Caco-2 (cell line): Measurements from ENCODE around the gene TAF3. TPM values are rescaled to one million over a fixed set of nuclear protein-coding genes. Genes with fewer than 3 reads are reported as not detected.
A peak's percentile ranks its signal among the peaks of the same experiment; 100 is the strongest.

Experiments
- Bru-seq: library from RNA; stranded (reverse); fragments of 400-500 nt; gene quantifications from one replicate; lab custom pipeline; 2021; lab: Mats Ljungman, UMichigan
- BruChase-seq, 2 experiments: library from RNA; stranded (reverse); fragments of 400-500 nt; gene quantifications; one replicate each; lab custom pipeline; 2021; lab: Mats Ljungman, UMichigan
- BruUV-seq: library from RNA; stranded (reverse); fragments of 400-500 nt; replicated peaks from 2 replicates; lab custom pipeline; 2021; lab: Mats Ljungman, UMichigan
- CTCF ChIA-PET: fragments of 300-600 bp; sonication (Branson Sonifier 250); formaldehyde crosslinking; loops from one replicate; lab custom pipeline; 2022; ENCODE audit warnings: antibody characterized with exemption; lab: Charles Lee
- POLR2A ChIA-PET: fragments of 300-600 bp; sonication (Branson Sonifier 250); formaldehyde crosslinking; loops from one replicate; lab custom pipeline; 2022; ENCODE audit warnings: antibody characterized with exemption; lab: Charles Lee
- DNase-seq, 2 experiments: peaks; one replicate each; pipeline versions ENCODE4 v3.0.0 to v3.0.0-alpha.2; 2020 to 2022
- H3K27me3 ChIP-seq: replicated peaks from 2 replicates; pipeline ENCODE4 v1.6.0; 2011; ENCODE audit warnings: low read length; ENCODE audit not compliant: control insufficient read depth, insufficient read depth
- H3K36me3 ChIP-seq: 2 replicates; pipeline ENCODE4 v1.5.1; 2011; ENCODE audit warnings: low read length; ENCODE audit not compliant: control insufficient read depth, insufficient read depth
- H3K4me1 ChIP-seq: fragments of 250-450 bp; sonication (Bioruptor Pico); 2 replicates; pipeline ENCODE4 v1.5.1; 2020; ENCODE audit warnings: mild to moderate bottlenecking
- H3K4me3 ChIP-seq: 2 replicates; pipeline ENCODE4 v1.5.1; 2011; ENCODE audit warnings: low read depth, mild to moderate bottlenecking, control low read depth, low read length
- H3K9me3 ChIP-seq: fragments of 250-450 bp; sonication (Bioruptor Pico); 2 replicates; pipeline ENCODE4 v1.5.1; 2020; ENCODE audit warnings: mild to moderate bottlenecking, moderate library complexity
- H3K27ac Mint-ChIP-seq: one replicate; pipeline ENCODE4 v1.8.0; 2022; ENCODE audit warnings: mixed read lengths; ENCODE audit not compliant: unreplicated experiment
- H3K27me3 Mint-ChIP-seq: one replicate; pipeline ENCODE4 v1.8.0; 2022; ENCODE audit warnings: mixed read lengths; ENCODE audit not compliant: insufficient read depth, unreplicated experiment
- H3K36me3 Mint-ChIP-seq: one replicate; pipeline ENCODE4 v1.8.0; 2022; ENCODE audit warnings: mild to moderate bottlenecking, mixed read lengths; ENCODE audit not compliant: insufficient read depth, unreplicated experiment
- H3K4me1 Mint-ChIP-seq: one replicate; pipeline ENCODE4 v1.8.0; 2022; ENCODE audit warnings: low read depth, mixed read lengths; ENCODE audit not compliant: unreplicated experiment
- H3K4me3 Mint-ChIP-seq: one replicate; pipeline ENCODE4 v1.8.0; 2022; ENCODE audit warnings: mild to moderate bottlenecking, moderate library complexity, mixed read lengths; ENCODE audit not compliant: unreplicated experiment
- H3K9me3 Mint-ChIP-seq: one replicate; pipeline ENCODE4 v1.8.0; 2022; ENCODE audit warnings: mixed read lengths; ENCODE audit not compliant: unreplicated experiment
- CTCF ChIP-seq, 2 experiments: fragments of 200-600 bp in 1 of 2; IDR thresholded peaks; 1 replicate in 1 of 2; 2 replicates in 1 of 2; pipeline versions ENCODE4 v1.5.1 to v1.8.0; 2011 to 2022; ENCODE audit warnings: antibody characterized with exemption in 1 of 2, control low read depth in 1 of 2, inconsistent platforms in 1 of 2, low read depth in 1 of 2, low read length in 1 of 2, mild to moderate bottlenecking in 1 of 2, moderate library complexity in 1 of 2; ENCODE audit not compliant: insufficient read depth in 1 of 2, severe bottlenecking in 1 of 2, unreplicated experiment in 1 of 2
- intact Hi-C: fragments of 100-400 bp; cut with micrococcal nuclease; formaldehyde crosslinking; loops from one replicate; pipeline ENCODE4 v1.10.0; 2022; ENCODE audit not compliant: unreplicated experiment
- long read RNA-seq: library from polyadenylated mRNA; stranded (forward); transcript quantifications from one replicate; pipeline ENCODE4 v2.0.0, GENCODE V29; 2022
- total RNA-seq: library from RNA; stranded (reverse); gene quantifications from 2 replicates; pipeline ENCODE4 v1.2.3, GENCODE V29; 2022

The TAF3 gene
- total RNA-seq = 28.9 and 30.6 TPM in 2 replicates
- percentile 89 among the genes with signal in this experiment for Bru-seq, nascent RNA
- percentile 83 among the genes with signal in this experiment for BruChase-seq, experiment 1, labeled RNA remaining after a 2-hour chase
- BruChase-seq, experiment 2, labeled RNA remaining after a 6-hour chase = percentile 80 among the genes with signal in this experiment
- long read RNA-seq, full-length matches to known transcripts = 6 of 25 reads
- long read RNA-seq, partial matches to known transcripts = 13 of 25 reads
- long read RNA-seq, other reads (novel, unspliced or antisense) = 6 of 25 reads

GRCh38 chr10:7818295-7819120, at the start of gene TAF3:
TAF3 (plus strand) TSS chr10:7818505; CDS start chr10:7818710, 205 bp downstream.
- H3K4me1 Mint-ChIP-seq = peaks cover 8% of the 10 kb centered on the region
- BruUV-seq = no TSS peak
- ChIA-PET POLR2A (interaction anchor here (0.6 to 2.2 kb wide), 10 partner anchors 9 to 293 kb away, joined by 3 to 45 read pairs (median 4); partner anchors contain the start of genes ATP5F1C and KIN), CTCF (interaction anchor here (0.6 to 4.0 kb wide), 8 partner anchors 9 to 293 kb away, joined by 3 to 26 read pairs (median 4); partner anchors contain the start of genes ATP5F1C and KIN)
- Histone ChIP-seq H3K36me3 (peaks cover 2% of the 10 kb centered on the region), H3K27me3 (no peaks in the 10 kb centered on the region), H3K4me3 (peak within 1 kb of the TSS; percentile 95), H3K4me1 (peaks cover 4% of the 10 kb centered on the region; the same call in 1 of the 2 replicates), H3K9me3 (no peaks in the 10 kb centered on the region)
- H3K9me3 Mint-ChIP-seq = no peaks in the 10 kb centered on the region
- DNase-seq = peak; percentile 94 to 99
- peak within 1 kb of the TSS; percentile 84 for H3K4me3 Mint-ChIP-seq
- peaks cover 15% of the 10 kb centered on the region for H3K36me3 Mint-ChIP-seq
- H3K27me3 Mint-ChIP-seq = no peaks in the 10 kb centered on the region
- intact Hi-C loops = loop anchor here (1.0 to 5.0 kb wide), 5 partner anchors 30 to 1391 kb away; partner anchors contain the start of gene ATP5F1C
- no peak for TF ChIP-seq CTCF (IDR thresholded peaks at IDR 0.05; ENCODE audit: insufficient read depth in 1 of 2, low read depth in 1 of 2, low read length in 1 of 2, severe bottlenecking in 1 of 2, unreplicated experiment in 1 of 2)
- H3K27ac Mint-ChIP-seq = peak within 1 kb of the TSS; percentile 72

- POLR2A ChIA-PET = interaction anchor here (1.0 kb wide), 1 partner anchor 14 kb away, joined by 3 read pairs; the partner anchor contains the start of genes ATP5F1C and KIN
- no peak overlapping the region for H3K4me3 Mint-ChIP-seq
- peaks cover 6% of the 10 kb centered on the region for H3K36me3 ChIP-seq
Observed at GRCh38 chr10:7773845-7774801, 44.2 kb upstream of the TAF3 start.

More at GRCh38 chr10:7773845-7774801, 44.2 kb upstream of the TAF3 start:
- Mint-ChIP-seq H3K4me1 (no peaks in the 10 kb centered on the region), H3K27me3 (no peaks in the 10 kb centered on the region), H3K27ac (no peak overlapping the region), H3K36me3 (peaks cover 83% of the 10 kb centered on the region), H3K9me3 (no peaks in the 10 kb centered on the region)
- intact Hi-C loops = no loop called here
- H3K4me1 ChIP-seq = no peaks in the 10 kb centered on the region
- H3K4me3 ChIP-seq = no peak overlapping the region
- TF ChIP-seq CTCF (IDR thresholded peaks at IDR 0.05; ENCODE audit: insufficient read depth in 1 of 2, low read depth in 1 of 2, low read length in 1 of 2, severe bottlenecking in 1 of 2, unreplicated experiment in 1 of 2) = no peak
- no peaks in the 10 kb centered on the region; the same call in 1 of the 2 replicates for H3K27me3 ChIP-seq
- BruUV-seq = no TSS peak
- CTCF ChIA-PET = no interaction called here
- DNase-seq = no peak
- H3K9me3 ChIP-seq = no peaks in the 10 kb centered on the region
